Measurements from ENCODE around the gene KSR1.

DNA sequence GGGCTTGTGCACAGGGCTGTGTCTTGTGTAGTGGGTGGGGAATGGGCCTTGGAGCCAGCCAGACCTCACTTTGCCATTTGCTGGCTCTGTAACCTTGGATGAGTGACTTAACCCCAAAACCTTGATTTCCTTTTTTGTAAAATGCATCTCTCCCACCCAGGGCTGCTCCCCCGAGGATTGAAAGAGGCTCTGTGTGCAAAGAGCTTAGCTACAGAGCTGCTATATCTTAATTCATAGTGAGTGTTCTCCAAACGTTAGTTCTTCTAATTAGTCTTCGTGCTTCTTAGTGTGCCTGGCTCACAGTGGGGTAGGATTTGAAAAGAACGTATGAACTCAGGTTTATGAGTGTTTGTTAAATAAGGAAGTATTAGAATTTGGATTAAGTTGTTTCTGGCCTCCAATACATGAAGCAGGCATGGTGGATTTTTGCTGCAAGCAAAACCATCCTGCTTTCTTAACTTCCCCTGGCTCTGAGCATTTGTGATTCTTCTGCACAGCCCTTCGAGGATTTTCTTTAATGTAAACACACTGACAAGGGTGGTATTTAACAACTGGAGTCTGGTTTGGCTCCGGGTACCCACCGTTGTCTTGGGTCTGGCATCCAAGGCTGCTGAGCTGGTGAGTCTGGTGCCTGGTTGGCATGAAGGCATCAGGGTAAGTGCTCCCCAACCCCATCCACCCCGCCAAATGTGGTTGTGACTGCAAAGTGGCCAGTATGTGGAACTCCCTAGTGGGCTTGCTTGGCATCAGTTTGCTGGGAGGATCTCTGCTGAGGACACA, 29.7 kb downstream of the KSR1 start:
- TF ChIP-seq POLR2A (IDR thresholded peaks at IDR 0.05; ENCODE audit: low read depth, low read length): no peak
- TF ChIP-seq POLR2AphosphoS5 (IDR thresholded peaks at IDR 0.05; ENCODE audit: low read depth, low read length): no peak
- TF ChIP-seq TAF1 (IDR thresholded peaks at IDR 0.05; ENCODE audit: borderline replicate concordance, low read depth, low read length): no peak
